Neural crest cell (in vitro differentiated cells): ENCODE data around the gene NDUFA9. TPM values are rescaled to one million over a fixed set of nuclear protein-coding genes. Genes with fewer than 3 reads are reported as not detected.

ENCODE experiments used
- DNase-seq: peaks from one replicate; pipeline ENCODE4 v3.0.0; 2021; ENCODE audit warnings: low read depth, mixed read lengths, low spot score
- H3K27ac Mint-ChIP-seq: one replicate; pipeline ENCODE4 v1.8.0; 2021; ENCODE audit warnings: mild to moderate bottlenecking, mixed read lengths; ENCODE audit not compliant: unreplicated experiment
- H3K27me3 Mint-ChIP-seq: 2 replicates; pipeline ENCODE4 v1.8.0; 2021; ENCODE audit warnings: low read depth, mild to moderate bottlenecking, mixed read lengths
- H3K36me3 Mint-ChIP-seq: 2 replicates; pipeline ENCODE4 v1.8.0; 2021; ENCODE audit warnings: low read depth, mild to moderate bottlenecking, mixed read lengths
- H3K4me1 Mint-ChIP-seq: 2 replicates; pipeline ENCODE4 v1.8.0; 2021; ENCODE audit warnings: mixed read lengths
- H3K4me3 Mint-ChIP-seq: one replicate; pipeline ENCODE4 v1.8.0; 2021; ENCODE audit warnings: mild to moderate bottlenecking, mixed read lengths
- H3K9me3 Mint-ChIP-seq: 2 replicates; pipeline ENCODE4 v1.8.0; 2021; ENCODE audit warnings: mixed read lengths
- CTCF ChIP-seq: fragments of 200-600 bp; sonication (generic); conservative IDR thresholded peaks from 2 replicates; pipeline ENCODE4 v1.5.0; 2021; ENCODE audit warnings: antibody characterized with exemption, mild to moderate bottlenecking
- total RNA-seq: library from RNA; stranded (reverse); gene quantifications from 2 replicates; pipeline ENCODE4 v1.2.1, GENCODE V29; 2021

NDUFA9 gene
- total RNA-seq, 1 donor from 2014 or later = 71.6 TPM

DNA sequence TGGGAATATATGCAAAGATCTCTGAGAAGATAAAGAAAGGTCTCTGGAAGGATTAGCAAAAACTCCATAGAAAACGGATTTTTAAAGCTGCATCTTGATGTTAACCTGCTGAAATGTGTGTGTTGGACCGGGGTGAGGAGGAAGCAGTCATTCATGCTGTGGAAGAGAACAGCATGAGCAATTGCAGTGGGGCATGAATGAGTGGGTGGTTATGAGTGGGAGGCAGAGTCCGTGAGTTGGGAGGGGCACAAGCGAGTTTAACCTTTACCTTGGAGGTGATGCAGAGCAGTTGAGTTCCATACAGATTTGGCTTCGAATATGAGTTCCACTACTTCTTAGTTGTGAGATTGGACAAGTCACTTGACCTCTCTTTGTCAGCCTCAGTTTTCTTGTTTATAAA is 41.8 kb downstream of the NDUFA9 start:
- H3K4me1 Mint-ChIP-seq = no peaks in the 10 kb centered on the region
- TF ChIP-seq CTCF = no peak
- H3K36me3 Mint-ChIP-seq = peaks cover 28% of the 10 kb centered on the region
- H3K4me3 Mint-ChIP-seq = no peak overlapping the region
- no peaks in the 10 kb centered on the region for H3K27me3 Mint-ChIP-seq
- no peak for DNase-seq
- no peaks in the 10 kb centered on the region for H3K9me3 Mint-ChIP-seq
- H3K27ac Mint-ChIP-seq = peak overlapping the region; percentile 57

Other genes with a start within 250 kb of the NDUFA9 start
- gene FGF6, start 203.3 kb upstream of the NDUFA9 start, total RNA-seq = not detected in 2 replicates
- gene RAD51AP1, start 110.2 kb upstream of the NDUFA9 start, total RNA-seq = 48.2 and 49.0 TPM in 2 replicates
- gene DYRK4, start 86.9 kb upstream of the NDUFA9 start, total RNA-seq = 43.1 and 44.9 TPM in 2 replicates
- gene AKAP3, start 63 bp upstream of the NDUFA9 start, total RNA-seq = 2.8 and 3.5 TPM in 2 replicates
- 7.6 and 7.9 TPM in 2 replicates for gene GALNT8, start 71.3 kb downstream of the NDUFA9 start, total RNA-seq